Right lobe of liver (tissue), 4 donors: ENCODE results near the gene MGST1.

ENCODE experiments used
- POLR2A ChIP-seq: fragments of 450-650 bp; IDR thresholded peaks from one replicate; pipeline ENCODE4 v1.6.1; 2017; ENCODE audit warnings: antibody characterized with exemption, mild to moderate bottlenecking
- TF ChIP-seq, protein P1 (sequence below), 4 donors: fragments of 200-600 bp in 3 of 4; fragments of 450-650 bp in 1 of 4; IDR thresholded peaks; one replicate each; pipeline versions ENCODE4 v1.5.1 to v1.8.0; 2016 to 2022; ENCODE audit warnings: antibody characterized with exemption in 4 of 4, mild to moderate bottlenecking in 2 of 4
- donor health status: DM: no; HTN: no; CAD: no.
- donor health status: DM: no; HTN: no; CAD: no.
- donor health status: DM: no; HTN: yes; CAD: no.

DNA sequence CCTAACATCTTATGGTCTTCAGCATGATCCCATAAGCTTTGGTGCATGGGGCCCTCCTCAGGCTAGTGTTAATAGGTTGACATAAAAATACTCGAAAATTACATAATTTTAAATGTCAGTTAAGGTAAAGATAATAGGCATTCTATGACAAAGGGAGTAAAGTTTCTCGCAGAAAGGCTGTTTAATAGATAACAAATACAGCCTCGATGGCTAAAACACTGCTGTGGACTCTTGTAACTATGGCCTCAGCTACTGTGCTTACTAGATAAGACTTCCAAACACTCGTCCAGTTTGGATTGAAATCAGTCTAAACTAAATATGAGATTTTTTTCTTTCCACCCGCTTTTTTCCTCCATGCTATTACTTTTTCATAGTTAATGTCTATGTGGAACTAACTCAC is 23.2 kb upstream of the MGST1 start:
- TF ChIP-seq, protein P1, sequence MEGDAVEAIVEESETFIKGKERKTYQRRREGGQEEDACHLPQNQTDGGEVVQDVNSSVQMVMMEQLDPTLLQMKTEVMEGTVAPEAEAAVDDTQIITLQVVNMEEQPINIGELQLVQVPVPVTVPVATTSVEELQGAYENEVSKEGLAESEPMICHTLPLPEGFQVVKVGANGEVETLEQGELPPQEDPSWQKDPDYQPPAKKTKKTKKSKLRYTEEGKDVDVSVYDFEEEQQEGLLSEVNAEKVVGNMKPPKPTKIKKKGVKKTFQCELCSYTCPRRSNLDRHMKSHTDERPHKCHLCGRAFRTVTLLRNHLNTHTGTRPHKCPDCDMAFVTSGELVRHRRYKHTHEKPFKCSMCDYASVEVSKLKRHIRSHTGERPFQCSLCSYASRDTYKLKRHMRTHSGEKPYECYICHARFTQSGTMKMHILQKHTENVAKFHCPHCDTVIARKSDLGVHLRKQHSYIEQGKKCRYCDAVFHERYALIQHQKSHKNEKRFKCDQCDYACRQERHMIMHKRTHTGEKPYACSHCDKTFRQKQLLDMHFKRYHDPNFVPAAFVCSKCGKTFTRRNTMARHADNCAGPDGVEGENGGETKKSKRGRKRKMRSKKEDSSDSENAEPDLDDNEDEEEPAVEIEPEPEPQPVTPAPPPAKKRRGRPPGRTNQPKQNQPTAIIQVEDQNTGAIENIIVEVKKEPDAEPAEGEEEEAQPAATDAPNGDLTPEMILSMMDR (IDR thresholded peaks at IDR 0.05), result no peak
- TF ChIP-seq POLR2A, result no peak
